ENCODE results near the gene CMKLR1.

CMKLR1 gene

GRCh38 chr12:108313606-108314351 lies 25.3 kb downstream of the CMKLR1 start:
- no peak for DNase-seq

- no peak for DNase-seq
Observed at GRCh38 chr12:108313241-108313605, 25.9 kb downstream of the CMKLR1 start.

GRCh38 chr12:108312693-108313189 lies 26.4 kb downstream of the CMKLR1 start:
- no peak for DNase-seq

- DNase-seq: no peak
Observed at GRCh38 chr12:108312073-108312659, 26.9 kb downstream of the CMKLR1 start.

GRCh38 chr12:108311605-108312004 lies 27.5 kb downstream of the CMKLR1 start:
- DNase-seq: no peak

- DNase-seq: no peak
Observed at GRCh38 chr12:108310489-108310888, 28.6 kb downstream of the CMKLR1 start.

- no peak for DNase-seq
Observed at GRCh38 chr12:108309674-108310312, 29.3 kb downstream of the CMKLR1 start.

GRCh38 chr12:108308395-108309085 lies 30.6 kb downstream of the CMKLR1 start:
- no peak for DNase-seq

GRCh38 chr12:108307006-108307405 lies 32.1 kb downstream of the CMKLR1 start:
- no peak for DNase-seq

- no peak for DNase-seq
Observed at GRCh38 chr12:108306506-108306905, 32.6 kb downstream of the CMKLR1 start.

- DNase-seq: no peak
Observed at GRCh38 chr12:108305991-108306501, 33.1 kb downstream of the CMKLR1 start.

- no peak for DNase-seq
Observed at GRCh38 chr12:108305520-108305919, 33.6 kb downstream of the CMKLR1 start.

GRCh38 chr12:108304633-108305032 lies 34.5 kb downstream of the CMKLR1 start:
- DNase-seq: no peak

- DNase-seq: no peak
Observed at GRCh38 chr12:108303703-108304102, 35.4 kb downstream of the CMKLR1 start.

GRCh38 chr12:108302403-108303311 lies 36.5 kb downstream of the CMKLR1 start:
- no peak for DNase-seq

- no peak for DNase-seq
Observed at GRCh38 chr12:108302016-108302402, 37.1 kb downstream of the CMKLR1 start.

GRCh38 chr12:108301346-108301745 lies 37.8 kb downstream of the CMKLR1 start:
- DNase-seq: no peak

- no peak for DNase-seq
Observed at GRCh38 chr12:108299980-108300696, 39.0 kb downstream of the CMKLR1 start.

GRCh38 chr12:108299516-108299915 lies 39.6 kb downstream of the CMKLR1 start:
- no peak for DNase-seq

GRCh38 chr12:108298761-108299275 lies 40.3 kb downstream of the CMKLR1 start:
- DNase-seq: no peak
